Stimulated activated CD4-positive, alpha-beta T cell treated with anti-CD3 and anti-CD28 coated beads, Interleukin-1b, Interleukin-23, amount 100 ng/mL, for 48 hours (primary cell): ENCODE data around the gene PRKACA.

ENCODE experiments used
- DNase-seq: peaks from one replicate; pipeline ENCODE4 v3.0.0-alpha.2; 2020

Gene PRKACA

GRCh38 chr19:14091813-14092462 is 25.6 kb downstream of the PRKACA start:
- DNase-seq: peak; percentile 39

- peak; percentile 71 for DNase-seq
These were observed 26.3 kb downstream of the PRKACA start for GRCh38 chr19:14091081-14091812.

- DNase-seq: peak; percentile 81
These were observed 27.0 kb downstream of the PRKACA start, which contains the start of gene SAMD1 for GRCh38 chr19:14090509-14091080. TSS of gene SAMD1 (minus strand) at chr19:14090751.

- DNase-seq: peak; percentile 48
These were observed 27.7 kb downstream of the PRKACA start for GRCh38 chr19:14089662-14090508.

GRCh38 chr19:14089412-14089661 is 28.2 kb downstream of the PRKACA start:
- DNase-seq: no peak

GRCh38 chr19:14088634-14089411 is 28.7 kb downstream of the PRKACA start:
- DNase-seq: no peak

GRCh38 chr19:14086098-14086497 is 31.5 kb downstream of the PRKACA start:
- DNase-seq: no peak

- DNase-seq: no peak
These were observed 32.1 kb downstream of the PRKACA start, which contains the start of gene C19orf67 for GRCh38 chr19:14085309-14085995. TSS of gene C19orf67 (minus strand) at chr19:14085783. CDS start at chr19:14085627, 156 bp downstream.

- DNase-seq: no peak
These were observed 34.9 kb downstream of the PRKACA start for GRCh38 chr19:14082675-14082960.

- DNase-seq: no peak
These were observed 35.5 kb downstream of the PRKACA start for GRCh38 chr19:14081797-14082674.

- DNase-seq: peak; percentile 99
These were observed 36.4 kb downstream of the PRKACA start for GRCh38 chr19:14080887-14081796.

- no peak for DNase-seq
These were observed 39.2 kb downstream of the PRKACA start for GRCh38 chr19:14078411-14078810.

GRCh38 chr19:14073925-14074838 is 43.4 kb downstream of the PRKACA start:
- no peak for DNase-seq

GRCh38 chr19:14073261-14073924 is 44.2 kb downstream of the PRKACA start:
- DNase-seq: peak; percentile 77

GRCh38 chr19:14072535-14073260 is 44.9 kb downstream of the PRKACA start, which contains the start of gene MISP3:
TSS of gene MISP3 (plus strand) at chr19:14072786. CDS start at chr19:14073310, 524 bp downstream.
- peak; percentile 33 for DNase-seq

GRCh38 chr19:14070268-14071050 is 47.1 kb downstream of the PRKACA start:
- DNase-seq: no peak

- DNase-seq: no peak
These were observed 51.4 kb downstream of the PRKACA start for GRCh38 chr19:14066134-14066533.
